ENCODE measurements around the gene MAST4. TPM values are rescaled to one million over a fixed set of nuclear protein-coding genes. Genes with fewer than 3 reads are reported as not detected.

Gene MAST4
- total RNA-seq, 1 donor from 2014 or later = 10.5 TPM

- no peak overlapping the region for H3K27ac Mint-ChIP-seq (ENCODE audit: unreplicated experiment)
- no peaks in the 10 kb centered on the region for H3K27me3 Mint-ChIP-seq (ENCODE audit: unreplicated experiment)
- peaks cover 31% of the 10 kb centered on the region for H3K36me3 Mint-ChIP-seq (ENCODE audit: unreplicated experiment)
- H3K4me1 Mint-ChIP-seq (ENCODE audit: unreplicated experiment) = no peaks in the 10 kb centered on the region
- TF ChIP-seq, protein P1, sequence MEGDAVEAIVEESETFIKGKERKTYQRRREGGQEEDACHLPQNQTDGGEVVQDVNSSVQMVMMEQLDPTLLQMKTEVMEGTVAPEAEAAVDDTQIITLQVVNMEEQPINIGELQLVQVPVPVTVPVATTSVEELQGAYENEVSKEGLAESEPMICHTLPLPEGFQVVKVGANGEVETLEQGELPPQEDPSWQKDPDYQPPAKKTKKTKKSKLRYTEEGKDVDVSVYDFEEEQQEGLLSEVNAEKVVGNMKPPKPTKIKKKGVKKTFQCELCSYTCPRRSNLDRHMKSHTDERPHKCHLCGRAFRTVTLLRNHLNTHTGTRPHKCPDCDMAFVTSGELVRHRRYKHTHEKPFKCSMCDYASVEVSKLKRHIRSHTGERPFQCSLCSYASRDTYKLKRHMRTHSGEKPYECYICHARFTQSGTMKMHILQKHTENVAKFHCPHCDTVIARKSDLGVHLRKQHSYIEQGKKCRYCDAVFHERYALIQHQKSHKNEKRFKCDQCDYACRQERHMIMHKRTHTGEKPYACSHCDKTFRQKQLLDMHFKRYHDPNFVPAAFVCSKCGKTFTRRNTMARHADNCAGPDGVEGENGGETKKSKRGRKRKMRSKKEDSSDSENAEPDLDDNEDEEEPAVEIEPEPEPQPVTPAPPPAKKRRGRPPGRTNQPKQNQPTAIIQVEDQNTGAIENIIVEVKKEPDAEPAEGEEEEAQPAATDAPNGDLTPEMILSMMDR (IDR thresholded peaks at IDR 0.05) = no peak
- H3K4me3 Mint-ChIP-seq (ENCODE audit: unreplicated experiment) = no peak overlapping the region
- no peak for DNase-seq (ENCODE audit: extremely low spot score, unreplicated experiment)
- no peaks in the 10 kb centered on the region for H3K9me3 Mint-ChIP-seq (ENCODE audit: unreplicated experiment)
These were observed 550.4 kb downstream of the MAST4 start for GRCh38 chr5:67146574-67146973.

DNA sequence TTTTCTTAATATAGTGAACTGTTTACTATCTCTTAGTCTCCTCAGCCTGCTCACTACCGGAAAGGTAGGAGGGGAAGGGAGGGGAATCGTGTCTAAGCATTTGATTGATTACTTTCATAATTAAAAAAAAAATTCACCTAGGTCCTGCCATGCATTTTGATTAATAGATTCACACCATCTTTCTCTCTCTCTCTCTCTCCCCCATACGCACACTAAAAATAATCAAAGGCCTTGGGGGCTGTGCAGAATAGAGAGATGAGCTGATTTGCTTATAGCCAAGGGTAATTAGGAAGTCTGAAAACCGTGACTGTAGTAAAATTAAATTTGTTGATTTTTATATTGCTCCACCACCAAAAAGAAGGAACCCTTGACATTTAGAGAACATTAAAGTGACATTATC is 550.8 kb downstream of the MAST4 start:
- Mint-ChIP-seq H3K36me3 (ENCODE audit: unreplicated experiment) (peaks cover 30% of the 10 kb centered on the region), H3K4me1 (ENCODE audit: unreplicated experiment) (no peaks in the 10 kb centered on the region), H3K27ac (ENCODE audit: unreplicated experiment) (no peak overlapping the region), H3K4me3 (ENCODE audit: unreplicated experiment) (no peak overlapping the region), H3K27me3 (ENCODE audit: unreplicated experiment) (no peaks in the 10 kb centered on the region), H3K9me3 (ENCODE audit: unreplicated experiment) (no peaks in the 10 kb centered on the region)
- TF ChIP-seq, protein P1 (IDR thresholded peaks at IDR 0.05) = no peak
- no peak for DNase-seq (ENCODE audit: extremely low spot score, unreplicated experiment)

DNA sequence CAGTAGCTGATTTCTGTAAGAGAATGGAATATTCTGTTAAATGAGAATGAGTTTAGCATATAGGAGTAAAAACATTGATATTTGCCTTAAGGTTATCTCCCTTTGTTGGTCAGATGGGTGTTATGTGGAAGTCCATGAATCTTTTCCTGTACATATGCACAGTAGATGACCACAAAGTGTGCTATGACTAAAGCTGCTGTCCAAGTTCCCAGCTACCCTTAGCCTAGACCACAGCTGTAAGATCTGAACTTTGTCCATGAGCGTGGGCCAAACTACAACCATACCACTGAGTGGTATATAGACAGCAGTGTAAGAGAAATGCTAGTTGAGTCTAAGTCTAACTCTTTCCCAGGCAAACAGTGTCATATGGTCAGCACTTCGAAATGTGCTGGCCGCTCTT is 551.6 kb downstream of the MAST4 start:
- TF ChIP-seq, protein P1 (IDR thresholded peaks at IDR 0.05) = no peak
- Mint-ChIP-seq H3K27me3 (ENCODE audit: unreplicated experiment) (no peaks in the 10 kb centered on the region), H3K36me3 (ENCODE audit: unreplicated experiment) (peaks cover 22% of the 10 kb centered on the region), H3K27ac (ENCODE audit: unreplicated experiment) (no peak overlapping the region), H3K4me1 (ENCODE audit: unreplicated experiment) (no peaks in the 10 kb centered on the region), H3K9me3 (ENCODE audit: unreplicated experiment) (no peaks in the 10 kb centered on the region), H3K4me3 (ENCODE audit: unreplicated experiment) (no peak overlapping the region)
- no peak for DNase-seq (ENCODE audit: extremely low spot score, unreplicated experiment)

DNA sequence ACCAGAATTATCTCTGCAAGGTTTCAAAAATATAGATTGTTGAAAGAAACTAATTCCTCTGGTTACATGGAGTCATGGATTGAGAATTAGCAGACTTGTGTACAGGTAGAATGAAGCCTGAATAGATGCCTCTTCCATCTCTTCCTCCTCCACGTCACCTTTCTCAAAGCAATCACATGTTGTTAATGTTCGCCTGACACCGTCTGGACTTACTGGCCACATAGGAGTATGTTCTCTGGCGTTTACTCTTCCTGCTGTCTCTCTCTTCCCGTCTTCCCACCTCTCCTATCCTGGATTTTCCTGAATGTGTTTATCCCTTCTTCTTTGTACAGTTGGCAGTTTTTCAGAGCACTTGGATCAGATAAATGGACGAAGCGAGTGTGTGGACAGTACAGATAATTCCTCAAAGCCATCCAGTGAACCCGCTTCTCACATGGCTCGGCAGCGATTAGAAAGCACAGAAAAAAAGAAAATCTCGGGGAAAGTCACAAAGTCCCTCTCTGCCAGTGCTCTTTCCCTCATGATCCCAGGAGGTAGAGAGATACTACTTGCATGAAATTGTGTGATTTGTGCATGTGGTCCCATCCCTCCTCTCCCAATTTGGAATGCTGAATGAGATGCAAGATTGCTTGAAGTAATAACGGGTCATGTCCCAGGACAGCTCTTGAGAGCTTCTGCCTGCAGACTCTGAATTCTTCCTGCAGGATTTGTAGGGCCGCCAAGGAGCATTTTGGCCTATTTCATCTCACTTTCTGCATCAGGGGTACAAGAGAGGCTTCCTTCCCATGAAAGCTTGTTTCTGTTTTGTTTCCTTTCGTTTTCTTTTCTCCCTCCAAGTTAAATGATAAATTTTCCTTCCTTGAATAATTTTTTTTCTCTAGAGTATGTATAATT is 553.1 kb downstream of the MAST4 start:
- Mint-ChIP-seq H3K27me3 (ENCODE audit: unreplicated experiment) (no peaks in the 10 kb centered on the region), H3K4me3 (ENCODE audit: unreplicated experiment) (no peak overlapping the region), H3K9me3 (ENCODE audit: unreplicated experiment) (no peaks in the 10 kb centered on the region), H3K36me3 (ENCODE audit: unreplicated experiment) (peaks cover 18% of the 10 kb centered on the region), H3K4me1 (ENCODE audit: unreplicated experiment) (no peaks in the 10 kb centered on the region), H3K27ac (ENCODE audit: unreplicated experiment) (no peak overlapping the region)
- no peak for DNase-seq (ENCODE audit: extremely low spot score, unreplicated experiment)
- TF ChIP-seq, protein P1 (IDR thresholded peaks at IDR 0.05) = no peak

GRCh38 chr5:67149951-67150523 is 553.8 kb downstream of the MAST4 start:
- TF ChIP-seq, protein P1 (IDR thresholded peaks at IDR 0.05) = peak; percentile 80
- Mint-ChIP-seq H3K27ac (ENCODE audit: unreplicated experiment) (no peak overlapping the region), H3K27me3 (ENCODE audit: unreplicated experiment) (no peaks in the 10 kb centered on the region), H3K9me3 (ENCODE audit: unreplicated experiment) (no peaks in the 10 kb centered on the region), H3K36me3 (ENCODE audit: unreplicated experiment) (peaks cover 15% of the 10 kb centered on the region), H3K4me3 (ENCODE audit: unreplicated experiment) (no peak overlapping the region), H3K4me1 (ENCODE audit: unreplicated experiment) (no peaks in the 10 kb centered on the region)
- no peak for DNase-seq (ENCODE audit: extremely low spot score, unreplicated experiment)

Measured in osteocyte (in vitro differentiated cells).